HCT116 (cell line): Measurements from ENCODE around the gene IRF2BP1. TPM values are rescaled to one million over a fixed set of nuclear protein-coding genes. Genes with fewer than 3 reads are reported as not detected.

Experiments
- CBX3 ChIP-seq: IDR thresholded peaks from 2 replicates; pipeline ENCODE4 v1.6.1; 2012; ENCODE audit warnings: low read depth
- EGR1 ChIP-seq: IDR thresholded peaks from 2 replicates; pipeline ENCODE4 v1.6.1; 2012; ENCODE audit warnings: low read depth
- RAD21 ChIP-seq: IDR thresholded peaks from 2 replicates; pipeline ENCODE4 v1.6.1; 2012; ENCODE audit warnings: low read depth, mild to moderate bottlenecking
- SIN3A ChIP-seq: IDR thresholded peaks from 2 replicates; pipeline ENCODE4 v1.6.1; 2012; ENCODE audit warnings: low read depth
- ZFX ChIP-seq: fragments of 450-650 bp; IDR thresholded peaks from 2 replicates; pipeline ENCODE4 v1.6.1; 2017
- ZNF274 ChIP-seq: fragments of 200-500 bp; sonication (Bioruptor generic); IDR thresholded peaks from 2 replicates; pipeline ENCODE4 v1.6.1; 2014; ENCODE audit warnings: mild to moderate bottlenecking, low read depth, low read length, inconsistent platforms
- total RNA-seq: library from RNA; stranded (reverse); gene quantifications from one replicate; pipeline ENCODE4 v1.2.1, GENCODE V29; 2021; ENCODE audit not compliant: unreplicated experiment
- TF ChIP-seq, protein P1 (sequence below), 3 experiments: fragments of 200-600 bp in 1 of 3; sonication (generic) in 1 of 3; IDR thresholded peaks in 2 of 3; conservative IDR thresholded peaks in 1 of 3; 2 replicates each; pipeline ENCODE4 v1.5.1; 2012 to 2017; ENCODE audit warnings: low read depth in 2 of 3, low read length in 2 of 3, antibody characterized with exemption in 1 of 3, borderline replicate concordance in 1 of 3, control low read depth in 1 of 3, mild to moderate bottlenecking in 1 of 3, mixed read lengths in 1 of 3, mixed run types in 1 of 3, moderate library complexity in 1 of 3; ENCODE audit not compliant: insufficient read depth in 1 of 3
- TF ChIP-seq, protein P2 (sequence below): IDR thresholded peaks from 2 replicates; pipeline ENCODE4 v1.6.1; 2012
- TF ChIP-seq, protein P3 (sequence below): IDR thresholded peaks from 2 replicates; pipeline ENCODE4 v1.6.1; 2011; ENCODE audit warnings: mild to moderate bottlenecking, low read length, moderate library complexity; ENCODE audit not compliant: insufficient replicate concordance; ENCODE audit errors: extremely low read depth
- TF ChIP-seq, protein P4 (sequence below): IDR thresholded peaks from 2 replicates; pipeline ENCODE4 v1.6.1; 2012

Gene IRF2BP1
- total RNA-seq, 1 experiment from 2014 or later = 33.9 TPM

DNA sequence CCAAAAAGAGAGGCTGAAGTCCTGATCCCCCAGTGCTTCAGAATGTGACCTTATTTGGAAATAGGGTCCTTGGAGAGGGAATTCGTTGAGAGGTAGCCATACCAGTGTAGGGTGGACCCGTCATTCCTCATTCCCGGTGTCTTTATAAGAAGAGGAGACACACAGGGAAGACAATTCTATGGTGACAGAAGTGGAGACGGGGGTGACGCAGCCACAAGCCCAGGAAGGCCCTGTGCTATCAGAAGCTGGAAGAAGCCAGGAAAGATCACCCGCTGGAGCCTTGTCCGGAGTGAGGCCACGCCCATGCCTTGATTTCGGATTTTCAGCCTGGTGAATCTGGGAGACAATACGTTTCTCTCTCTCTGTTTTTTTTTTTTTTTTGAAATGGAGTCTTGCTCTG is 19.1 kb upstream of the IRF2BP1 start (continued):
- TF ChIP-seq, protein P1, sequence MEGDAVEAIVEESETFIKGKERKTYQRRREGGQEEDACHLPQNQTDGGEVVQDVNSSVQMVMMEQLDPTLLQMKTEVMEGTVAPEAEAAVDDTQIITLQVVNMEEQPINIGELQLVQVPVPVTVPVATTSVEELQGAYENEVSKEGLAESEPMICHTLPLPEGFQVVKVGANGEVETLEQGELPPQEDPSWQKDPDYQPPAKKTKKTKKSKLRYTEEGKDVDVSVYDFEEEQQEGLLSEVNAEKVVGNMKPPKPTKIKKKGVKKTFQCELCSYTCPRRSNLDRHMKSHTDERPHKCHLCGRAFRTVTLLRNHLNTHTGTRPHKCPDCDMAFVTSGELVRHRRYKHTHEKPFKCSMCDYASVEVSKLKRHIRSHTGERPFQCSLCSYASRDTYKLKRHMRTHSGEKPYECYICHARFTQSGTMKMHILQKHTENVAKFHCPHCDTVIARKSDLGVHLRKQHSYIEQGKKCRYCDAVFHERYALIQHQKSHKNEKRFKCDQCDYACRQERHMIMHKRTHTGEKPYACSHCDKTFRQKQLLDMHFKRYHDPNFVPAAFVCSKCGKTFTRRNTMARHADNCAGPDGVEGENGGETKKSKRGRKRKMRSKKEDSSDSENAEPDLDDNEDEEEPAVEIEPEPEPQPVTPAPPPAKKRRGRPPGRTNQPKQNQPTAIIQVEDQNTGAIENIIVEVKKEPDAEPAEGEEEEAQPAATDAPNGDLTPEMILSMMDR (IDR thresholded peaks at IDR 0.05 in 2 of 3, conservative IDR thresholded peaks at IDR 0.05 in 1 of 3; ENCODE audit: borderline replicate concordance in 1 of 3, insufficient read depth in 1 of 3, low read depth in 2 of 3, low read length in 2 of 3) = no peak
- TF ChIP-seq, protein P2, sequence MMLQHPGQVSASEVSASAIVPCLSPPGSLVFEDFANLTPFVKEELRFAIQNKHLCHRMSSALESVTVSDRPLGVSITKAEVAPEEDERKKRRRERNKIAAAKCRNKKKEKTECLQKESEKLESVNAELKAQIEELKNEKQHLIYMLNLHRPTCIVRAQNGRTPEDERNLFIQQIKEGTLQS = no peak
- TF ChIP-seq EGR1 (no peak), ZFX (no peak), CBX3 (no peak), ZNF274 (no peak), RAD21 (no peak), SIN3A (no peak)
- TF ChIP-seq, protein P3, sequence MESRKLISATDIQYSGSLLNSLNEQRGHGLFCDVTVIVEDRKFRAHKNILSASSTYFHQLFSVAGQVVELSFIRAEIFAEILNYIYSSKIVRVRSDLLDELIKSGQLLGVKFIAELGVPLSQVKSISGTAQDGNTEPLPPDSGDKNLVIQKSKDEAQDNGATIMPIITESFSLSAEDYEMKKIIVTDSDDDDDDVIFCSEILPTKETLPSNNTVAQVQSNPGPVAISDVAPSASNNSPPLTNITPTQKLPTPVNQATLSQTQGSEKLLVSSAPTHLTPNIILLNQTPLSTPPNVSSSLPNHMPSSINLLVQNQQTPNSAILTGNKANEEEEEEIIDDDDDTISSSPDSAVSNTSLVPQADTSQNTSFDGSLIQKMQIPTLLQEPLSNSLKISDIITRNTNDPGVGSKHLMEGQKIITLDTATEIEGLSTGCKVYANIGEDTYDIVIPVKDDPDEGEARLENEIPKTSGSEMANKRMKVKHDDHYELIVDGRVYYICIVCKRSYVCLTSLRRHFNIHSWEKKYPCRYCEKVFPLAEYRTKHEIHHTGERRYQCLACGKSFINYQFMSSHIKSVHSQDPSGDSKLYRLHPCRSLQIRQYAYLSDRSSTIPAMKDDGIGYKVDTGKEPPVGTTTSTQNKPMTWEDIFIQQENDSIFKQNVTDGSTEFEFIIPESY = no peak
- TF ChIP-seq, protein P4, sequence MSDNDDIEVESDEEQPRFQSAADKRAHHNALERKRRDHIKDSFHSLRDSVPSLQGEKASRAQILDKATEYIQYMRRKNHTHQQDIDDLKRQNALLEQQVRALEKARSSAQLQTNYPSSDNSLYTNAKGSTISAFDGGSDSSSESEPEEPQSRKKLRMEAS = no peak
